GDM1 (cell line): ENCODE data around the gene REXO5.
"Not testable (repeated sequence)": the region's sequence is repeated elsewhere in the genome, so short reads cannot be mapped to it uniquely, and the experiment has no call there.

Source experiments
- DNase-seq: peaks from one replicate; lab custom pipeline; 2025; lab: John Stamatoyannopoulos, UW

Gene REXO5

GRCh38 chr16:20847550-20847949 is 41.2 kb downstream of the REXO5 start:
- no peak for DNase-seq

GRCh38 chr16:20849589-20850390 is 43.5 kb downstream of the REXO5 start:
- DNase-seq = peak; percentile 34

GRCh38 chr16:20850981-20851380 is 44.7 kb downstream of the REXO5 start:
- no peak for DNase-seq

GRCh38 chr16:20851601-20852000 is 45.3 kb downstream of the REXO5 start:
- DNase-seq = no peak

GRCh38 chr16:20853143-20853542 is 46.8 kb downstream of the REXO5 start:
- no peak for DNase-seq

- DNase-seq = no peak
Measured at GRCh38 chr16:20853981-20854620, 47.8 kb downstream of the REXO5 start.

- no peak for DNase-seq
Measured at GRCh38 chr16:20854963-20855362, 48.6 kb downstream of the REXO5 start.

GRCh38 chr16:20857281-20857680 is 51.0 kb downstream of the REXO5 start:
- no peak for DNase-seq

- DNase-seq = no peak
Measured at GRCh38 chr16:20859229-20859628, 52.9 kb downstream of the REXO5 start.

- no peak for DNase-seq
Measured at GRCh38 chr16:20859699-20860098, 53.4 kb downstream of the REXO5 start.

GRCh38 chr16:20860361-20860760 is 54.0 kb downstream of the REXO5 start:
- DNase-seq = no peak

GRCh38 chr16:20860995-20861394 is 54.7 kb downstream of the REXO5 start:
- not testable (repeated sequence) for DNase-seq

- DNase-seq = no peak
Measured at GRCh38 chr16:20862162-20862960, 56.0 kb downstream of the REXO5 start.

GRCh38 chr16:20864376-20864775 is 58.0 kb downstream of the REXO5 start:
- not testable (repeated sequence) for DNase-seq

- DNase-seq = no peak
Measured at GRCh38 chr16:20865420-20866131, 59.2 kb downstream of the REXO5 start.

- DNase-seq = peak; percentile 11
Measured at GRCh38 chr16:20866145-20866772, 59.9 kb downstream of the REXO5 start.

- no peak for DNase-seq
Measured at GRCh38 chr16:20866801-20867200, 60.5 kb downstream of the REXO5 start.

GRCh38 chr16:20867585-20867984 is 61.3 kb downstream of the REXO5 start:
- no peak for DNase-seq

GRCh38 chr16:20868890-20869289 is 62.6 kb downstream of the REXO5 start:
- DNase-seq = no peak

GRCh38 chr16:20870122-20870820 is 63.9 kb downstream of the REXO5 start:
- no peak for DNase-seq

GRCh38 chr16:20871258-20871657 is 64.9 kb downstream of the REXO5 start:
- DNase-seq = no peak
